Fibroblast of lung (primary cell): Measurements from ENCODE around the gene ALDOB. TPM values are rescaled to one million over a fixed set of nuclear protein-coding genes. Genes with fewer than 3 reads are reported as not detected.

ENCODE experiments used
- DNase-seq, 2 donors: peaks; one replicate each; pipeline versions ENCODE4 v3.0.0 to v3.0.0-alpha.2; 2010; ENCODE audit warnings: low read depth in 2 of 2
- H2AFZ ChIP-seq: 2 replicates; pipeline ENCODE4 v1.5.1; 2012; ENCODE audit warnings: low read length, control low read depth, inconsistent platforms
- H3K27ac ChIP-seq: 2 replicates; pipeline ENCODE4 v1.5.1; 2011; ENCODE audit warnings: low read length, control low read depth; ENCODE audit not compliant: insufficient read depth
- H3K27me3 ChIP-seq: 2 replicates; pipeline ENCODE4 v1.5.1; 2011; ENCODE audit warnings: mild to moderate bottlenecking, low read length; ENCODE audit not compliant: control insufficient read depth, insufficient read depth
- H3K36me3 ChIP-seq: 2 replicates; pipeline ENCODE4 v1.5.1; 2011; ENCODE audit warnings: low read length; ENCODE audit not compliant: control insufficient read depth, insufficient read depth
- H3K4me1 ChIP-seq: 2 replicates; pipeline ENCODE4 v1.5.1; 2011; ENCODE audit warnings: low read length; ENCODE audit not compliant: control insufficient read depth, insufficient read depth; ENCODE audit errors: extremely low read depth
- H3K4me2 ChIP-seq: 2 replicates; pipeline ENCODE4 v1.5.1; 2011; ENCODE audit warnings: low read length, control low read depth; ENCODE audit not compliant: insufficient read depth; ENCODE audit errors: extremely low read depth
- H3K4me3 ChIP-seq, 4 experiments: fragments of 200-600 bp in 1 of 4; sonication (generic) in 1 of 4; replicated peaks in 1 of 4; 2 replicates each; pipeline ENCODE4 v1.5.1; 2011 to 2016; ENCODE audit warnings: low read length in 4 of 4, low read depth in 3 of 4, mild to moderate bottlenecking in 3 of 4, control low read depth in 2 of 4, inconsistent platforms in 1 of 4, mixed read lengths in 1 of 4; ENCODE audit not compliant: insufficient read depth in 1 of 4; ENCODE audit errors: control extremely low read depth in 1 of 4
- H3K79me2 ChIP-seq: 2 replicates; pipeline ENCODE4 v1.5.1; 2012; ENCODE audit warnings: mild to moderate bottlenecking, low read length, inconsistent platforms; ENCODE audit not compliant: control insufficient read depth, insufficient read depth
- H3K9ac ChIP-seq: 2 replicates; pipeline ENCODE4 v1.5.1; 2011; ENCODE audit warnings: mild to moderate bottlenecking, low read length, control low read depth; ENCODE audit not compliant: insufficient read depth
- H3K9me3 ChIP-seq: 2 replicates; pipeline ENCODE4 v1.5.1; 2012; ENCODE audit warnings: low read depth, low read length; ENCODE audit not compliant: control insufficient read depth, insufficient read depth
- H4K20me1 ChIP-seq: 2 replicates; pipeline ENCODE4 v1.5.1; 2011; ENCODE audit warnings: low read length; ENCODE audit not compliant: control insufficient read depth, insufficient read depth; ENCODE audit errors: extremely low read depth
- EZH2 ChIP-seq: IDR thresholded peaks from 2 replicates; pipeline ENCODE4 v1.5.1; 2012; ENCODE audit warnings: low read length, control low read depth, mild to moderate bottlenecking; ENCODE audit errors: missing control alignments
- polyA plus RNA-seq, 2 donors: library from polyadenylated mRNA; depleted of rRNA in 1 of 2; stranded (reverse) in 1 of 2; unstranded in 1 of 2; fragments of >200 nt; gene quantifications; 2 replicates each; pipeline ENCODE4 v1.2.1, GENCODE V29; 2011 to 2012; ENCODE audit warnings: missing spikeins in 1 of 2
- total RNA-seq: library from RNA; depleted of rRNA; stranded (reverse); fragments of >200 nt; gene quantifications from 2 replicates; pipeline ENCODE4 v1.2.1, GENCODE V29; 2014
- TF ChIP-seq, protein P1 (sequence below), 2 donors: IDR thresholded peaks in 1 of 2; conservative IDR thresholded peaks in 1 of 2; 1 replicate in 1 of 2; 2 replicates in 1 of 2; pipeline ENCODE4 v1.5.1; 2011 to 2012; ENCODE audit warnings: low read length in 2 of 2, control low read depth in 1 of 2, inconsistent platforms in 1 of 2, low read depth in 1 of 2, mild to moderate bottlenecking in 1 of 2

ALDOB gene
- total and polyA plus RNA-seq, 2 donors (not counting 1 experiment from before 2014, with no cell fraction given), result not detected

DNA sequence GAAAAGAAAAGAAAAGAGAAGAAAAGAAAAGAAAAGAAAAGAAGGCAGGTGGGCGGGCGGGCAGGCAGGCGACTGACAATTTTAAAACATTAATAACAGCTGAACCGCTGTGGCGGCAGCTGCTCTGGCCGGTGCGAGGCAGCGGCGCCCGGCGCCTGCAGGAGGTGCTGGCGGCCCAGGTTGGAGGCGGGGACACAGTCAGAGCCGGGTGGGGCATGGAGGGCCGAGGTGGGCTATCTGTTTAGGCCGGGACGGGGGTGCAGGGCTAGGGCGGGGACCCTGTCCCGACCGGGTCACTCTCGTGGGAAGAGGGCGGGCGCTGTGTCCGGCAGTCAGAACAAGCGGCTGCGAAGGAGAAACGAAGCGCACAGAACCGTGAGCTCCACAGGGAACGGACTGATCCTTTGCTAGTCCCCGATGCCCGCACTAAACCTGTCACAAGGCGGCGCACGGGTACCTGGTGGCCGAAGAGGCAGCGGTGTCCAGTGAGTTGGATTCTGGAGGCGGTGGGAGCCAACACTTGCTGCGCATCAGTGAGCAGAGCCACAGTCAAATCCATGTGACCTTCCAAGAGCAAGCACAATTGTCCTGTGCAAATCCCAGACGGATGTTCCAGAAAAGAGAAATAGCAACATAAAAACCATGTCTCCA lies 13.6 kb upstream of the ALDOB start:
- H3K36me3 ChIP-seq, result no peaks in the 10 kb centered on the region
- no peak for TF ChIP-seq EZH2
- TF ChIP-seq, protein P1, sequence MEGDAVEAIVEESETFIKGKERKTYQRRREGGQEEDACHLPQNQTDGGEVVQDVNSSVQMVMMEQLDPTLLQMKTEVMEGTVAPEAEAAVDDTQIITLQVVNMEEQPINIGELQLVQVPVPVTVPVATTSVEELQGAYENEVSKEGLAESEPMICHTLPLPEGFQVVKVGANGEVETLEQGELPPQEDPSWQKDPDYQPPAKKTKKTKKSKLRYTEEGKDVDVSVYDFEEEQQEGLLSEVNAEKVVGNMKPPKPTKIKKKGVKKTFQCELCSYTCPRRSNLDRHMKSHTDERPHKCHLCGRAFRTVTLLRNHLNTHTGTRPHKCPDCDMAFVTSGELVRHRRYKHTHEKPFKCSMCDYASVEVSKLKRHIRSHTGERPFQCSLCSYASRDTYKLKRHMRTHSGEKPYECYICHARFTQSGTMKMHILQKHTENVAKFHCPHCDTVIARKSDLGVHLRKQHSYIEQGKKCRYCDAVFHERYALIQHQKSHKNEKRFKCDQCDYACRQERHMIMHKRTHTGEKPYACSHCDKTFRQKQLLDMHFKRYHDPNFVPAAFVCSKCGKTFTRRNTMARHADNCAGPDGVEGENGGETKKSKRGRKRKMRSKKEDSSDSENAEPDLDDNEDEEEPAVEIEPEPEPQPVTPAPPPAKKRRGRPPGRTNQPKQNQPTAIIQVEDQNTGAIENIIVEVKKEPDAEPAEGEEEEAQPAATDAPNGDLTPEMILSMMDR (conservative IDR thresholded peaks at IDR 0.05 in 1 of 2, IDR thresholded peaks at IDR 0.05 in 1 of 2; ENCODE audit: low read depth in 1 of 2, low read length in 2 of 2), result peak; percentile 56 to 58
- peak overlapping the region; percentile 22 to 65 (median 44) for H3K4me3 ChIP-seq
- H3K27me3 ChIP-seq, result peaks cover 2% of the 10 kb centered on the region
- H4K20me1 ChIP-seq, result no peaks in the 10 kb centered on the region
- no peaks in the 10 kb centered on the region for H3K79me2 ChIP-seq
- H3K9ac ChIP-seq, result no peak overlapping the region
- DNase-seq, result peak; percentile 48 to 58
- peak overlapping the region; percentile 4 for H2AFZ ChIP-seq
- H3K4me2 ChIP-seq, result peak overlapping the region; percentile 18
- H3K9me3 ChIP-seq, result no peaks in the 10 kb centered on the region
- H3K4me1 ChIP-seq, result no peaks in the 10 kb centered on the region
- H3K27ac ChIP-seq, result no peak overlapping the region

DNA sequence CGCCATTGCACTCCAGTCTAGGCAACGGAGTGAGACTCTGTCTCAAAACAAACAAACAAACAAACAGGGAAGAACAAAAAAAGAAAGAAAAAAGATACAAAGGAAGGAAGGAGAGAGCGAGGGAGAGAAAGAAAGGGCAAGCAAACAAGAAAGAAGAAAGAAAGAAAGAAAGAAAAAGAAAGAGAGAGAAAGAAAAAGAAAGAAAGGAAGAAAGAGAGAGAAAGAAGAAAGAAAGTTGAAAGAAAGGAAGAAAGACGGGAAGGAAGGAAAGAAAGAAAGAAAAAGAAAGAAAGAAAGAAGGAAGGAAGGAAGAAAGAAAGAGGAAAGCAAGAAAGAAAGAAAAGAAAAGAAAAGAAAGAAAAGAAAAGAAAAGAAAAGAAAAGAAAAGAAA lies 13.1 kb upstream of the ALDOB start:
- no peaks in the 10 kb centered on the region for H3K9me3 ChIP-seq
- TF ChIP-seq, protein P1 (conservative IDR thresholded peaks at IDR 0.05 in 1 of 2, IDR thresholded peaks at IDR 0.05 in 1 of 2; ENCODE audit: low read depth in 1 of 2, low read length in 2 of 2), result no peak
- TF ChIP-seq EZH2, result no peak
- no peaks in the 10 kb centered on the region for H3K79me2 ChIP-seq
- no peak overlapping the region for H2AFZ ChIP-seq
- no peaks in the 10 kb centered on the region for H3K4me1 ChIP-seq
- DNase-seq, result no peak
- H3K9ac ChIP-seq, result no peak overlapping the region
- H3K4me3 ChIP-seq, result peak overlapping the region in 1 of 4 experiments; percentile 65
- H3K27ac ChIP-seq, result no peak overlapping the region
- H4K20me1 ChIP-seq, result no peaks in the 10 kb centered on the region
- peaks cover 2% of the 10 kb centered on the region for H3K27me3 ChIP-seq
- H3K36me3 ChIP-seq, result no peaks in the 10 kb centered on the region
- peak overlapping the region; percentile 4 for H3K4me2 ChIP-seq

DNA sequence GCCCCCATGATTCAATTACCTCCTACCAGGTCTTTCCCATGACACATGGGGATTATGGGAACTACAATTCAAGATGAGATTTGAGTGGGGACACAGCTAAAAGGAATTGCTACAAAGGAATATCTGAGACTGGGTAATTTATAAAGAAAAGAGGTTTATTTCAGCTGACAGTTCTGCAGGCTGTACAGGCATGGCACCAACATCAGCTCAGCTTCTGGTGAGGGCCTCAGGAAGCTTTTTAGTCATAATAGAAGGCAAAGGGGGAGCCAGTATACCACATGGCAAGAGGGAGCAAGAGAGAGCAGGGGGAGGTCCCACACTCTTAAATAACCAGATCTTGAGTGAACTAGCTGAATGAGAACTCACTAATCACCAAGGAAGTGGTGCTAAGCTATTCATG lies 11.2 kb upstream of the ALDOB start:
- TF ChIP-seq EZH2, result no peak
- TF ChIP-seq, protein P1 (conservative IDR thresholded peaks at IDR 0.05 in 1 of 2, IDR thresholded peaks at IDR 0.05 in 1 of 2; ENCODE audit: low read depth in 1 of 2, low read length in 2 of 2), result no peak

More for the DNA sequence above, 11.2 kb upstream of the ALDOB start:
- H3K9ac ChIP-seq, result no peak overlapping the region
- no peak overlapping the region for H3K4me2 ChIP-seq
- no peaks in the 10 kb centered on the region for H4K20me1 ChIP-seq
- H3K27me3 ChIP-seq, result peaks cover 2% of the 10 kb centered on the region
- no peak overlapping the region for H3K4me3 ChIP-seq
- no peak overlapping the region for H2AFZ ChIP-seq
- DNase-seq, result no peak
- H3K27ac ChIP-seq, result no peak overlapping the region
- H3K4me1 ChIP-seq, result no peaks in the 10 kb centered on the region
- H3K36me3 ChIP-seq, result no peaks in the 10 kb centered on the region
- no peaks in the 10 kb centered on the region for H3K79me2 ChIP-seq
- no peaks in the 10 kb centered on the region for H3K9me3 ChIP-seq
